GM18526 (cell line): Measurements from ENCODE around the gene CARD11.

Experiments
- POLR2A ChIP-seq: IDR thresholded peaks from 3 replicates; pipeline ENCODE4 v1.6.1; 2011; ENCODE audit not compliant: insufficient read length; ENCODE audit errors: extremely low read depth

The CARD11 gene

DNA sequence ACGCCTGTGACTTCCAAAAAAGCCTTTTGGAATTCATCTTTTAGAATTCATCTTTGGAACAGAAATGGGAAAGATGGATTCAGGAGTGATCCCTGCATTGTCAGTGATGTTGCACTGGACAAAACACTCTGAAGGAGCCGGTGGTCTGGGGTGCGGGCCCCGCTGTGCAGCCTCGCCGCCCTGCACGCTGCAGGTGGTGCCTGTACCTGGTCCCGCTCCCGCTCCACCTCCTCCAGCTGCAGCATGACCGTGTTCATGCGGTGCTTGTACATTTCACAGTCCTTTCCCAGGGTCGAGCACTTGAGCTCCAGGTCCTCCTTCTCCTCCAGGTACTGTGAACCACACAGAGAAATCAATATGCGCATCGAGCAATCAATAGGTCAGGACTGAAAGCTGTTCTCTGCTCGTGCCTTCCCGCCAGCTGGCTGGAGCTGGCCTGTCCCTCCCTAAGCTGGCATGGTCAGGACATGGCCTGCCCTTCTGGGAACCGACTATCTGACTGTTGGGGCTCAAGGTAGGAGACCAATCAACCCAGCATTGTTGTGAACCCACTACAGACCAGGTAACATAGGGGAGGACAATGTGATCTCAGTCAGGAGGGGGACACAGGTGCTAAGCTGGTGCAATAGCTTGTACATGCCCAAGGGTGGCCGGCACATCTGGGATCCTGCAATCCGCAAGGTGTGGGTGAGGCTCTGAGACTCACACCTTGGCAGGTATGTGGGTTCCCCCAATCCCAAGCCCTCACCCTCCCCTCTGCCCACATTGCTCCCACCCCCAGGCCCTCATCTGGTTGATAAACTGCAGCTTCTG, 105.8 kb downstream of the CARD11 start:
- no peak for TF ChIP-seq POLR2A

- TF ChIP-seq POLR2A, result no peak
Measured at GRCh38 chr7:2936891-2937580, 106.6 kb downstream of the CARD11 start.

DNA sequence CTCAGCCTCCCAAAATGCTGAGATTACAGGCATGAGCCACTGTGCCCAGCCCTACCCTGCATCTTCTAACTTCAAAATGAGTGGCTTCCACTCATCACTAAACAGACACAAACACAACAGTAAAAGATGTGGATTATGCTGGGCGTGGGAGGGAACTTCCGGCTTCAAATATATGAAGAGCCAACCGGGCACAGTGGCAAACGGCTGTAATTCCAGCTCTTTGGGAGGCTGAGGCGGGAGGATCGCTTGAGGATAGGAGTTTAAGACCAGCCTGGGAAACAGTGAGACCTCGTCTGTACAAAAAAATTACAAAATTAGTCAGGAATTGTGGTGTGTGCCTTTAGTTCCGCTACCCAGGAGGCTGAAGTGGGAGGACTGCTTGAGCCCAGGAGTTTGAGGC, 107.4 kb downstream of the CARD11 start:
- no peak for TF ChIP-seq POLR2A

GRCh38 chr7:2934984-2935740, 108.5 kb downstream of the CARD11 start:
- TF ChIP-seq POLR2A, result no peak

GRCh38 chr7:2934211-2934731, 109.4 kb downstream of the CARD11 start:
- TF ChIP-seq POLR2A, result no peak

DNA sequence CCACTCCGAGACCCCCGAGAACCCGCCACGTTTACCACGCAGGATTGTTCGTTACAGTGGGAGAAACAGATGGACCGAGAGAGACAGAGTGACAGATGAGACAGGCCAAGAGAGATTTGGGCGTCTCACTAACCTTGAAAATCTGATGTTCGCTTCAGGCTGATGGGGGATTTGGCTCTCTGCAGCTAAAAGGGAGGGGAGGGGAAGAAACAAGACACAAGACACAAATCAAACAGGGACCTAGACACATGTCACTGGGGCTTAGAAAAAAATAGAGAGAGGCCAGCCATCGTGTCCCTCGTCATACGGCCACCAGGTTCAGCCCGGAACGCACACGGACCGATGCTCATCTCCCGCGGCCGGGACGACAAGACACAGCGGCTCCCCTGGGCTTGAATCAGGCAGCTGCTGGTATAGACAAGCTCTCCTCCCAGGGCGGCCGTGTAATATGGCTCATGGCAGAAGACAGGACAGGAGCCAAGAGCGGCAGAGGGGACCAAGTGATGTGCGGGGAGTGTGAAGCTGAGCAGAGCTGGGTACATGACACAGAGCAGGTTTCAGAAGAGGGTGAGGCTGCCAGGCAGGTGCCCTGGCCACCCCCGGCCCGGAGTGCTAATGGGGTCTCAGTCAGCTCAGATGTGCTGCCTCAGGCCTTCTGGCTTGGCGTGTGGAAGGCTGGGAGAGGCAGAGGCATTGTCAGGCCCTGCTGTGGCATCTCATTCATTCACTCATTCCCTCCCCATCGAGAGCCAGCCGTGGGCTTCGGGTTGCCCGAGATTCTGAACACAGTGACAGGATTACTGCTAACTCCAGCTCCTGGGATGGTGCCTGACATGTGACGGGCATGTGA, 111.0 kb downstream of the CARD11 start:
- no peak for TF ChIP-seq POLR2A

GRCh38 chr7:2931034-2931415, 112.6 kb downstream of the CARD11 start:
- no peak for TF ChIP-seq POLR2A

DNA sequence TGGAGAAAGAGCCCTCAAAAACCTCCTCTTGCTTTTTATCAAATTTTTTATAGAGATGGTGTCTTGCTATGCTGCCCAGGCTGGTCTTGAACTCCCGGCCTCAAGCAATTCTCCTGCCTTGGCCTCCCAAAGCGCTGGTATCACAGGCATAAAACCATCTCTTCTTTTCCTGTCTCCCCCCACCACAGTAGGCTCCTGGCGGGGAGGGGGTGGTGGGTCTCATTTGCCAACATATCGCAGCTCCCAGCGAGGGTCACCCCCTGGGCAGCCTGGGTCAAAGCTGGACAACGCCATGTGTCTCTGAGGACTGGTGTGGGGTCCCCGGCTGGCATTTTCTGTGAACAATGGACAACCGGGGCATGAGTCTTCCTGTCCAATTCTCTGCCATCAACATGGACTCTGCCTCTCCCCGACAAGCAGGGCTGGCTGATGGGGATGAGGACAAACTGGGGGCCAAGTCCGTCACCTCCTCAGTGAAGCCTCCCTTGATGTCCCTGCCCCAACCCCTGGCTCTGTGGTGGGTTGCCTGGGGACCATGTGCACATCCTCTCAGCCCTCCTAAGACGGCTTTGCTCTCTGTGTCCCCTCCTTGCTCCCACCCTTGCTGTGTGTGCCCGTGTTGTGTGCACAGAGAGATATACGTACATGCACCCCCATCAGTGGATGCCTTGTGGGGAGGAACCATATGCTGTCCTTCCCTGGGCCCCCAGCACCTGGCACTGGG, 113.2 kb downstream of the CARD11 start:
- no peak for TF ChIP-seq POLR2A

DNA sequence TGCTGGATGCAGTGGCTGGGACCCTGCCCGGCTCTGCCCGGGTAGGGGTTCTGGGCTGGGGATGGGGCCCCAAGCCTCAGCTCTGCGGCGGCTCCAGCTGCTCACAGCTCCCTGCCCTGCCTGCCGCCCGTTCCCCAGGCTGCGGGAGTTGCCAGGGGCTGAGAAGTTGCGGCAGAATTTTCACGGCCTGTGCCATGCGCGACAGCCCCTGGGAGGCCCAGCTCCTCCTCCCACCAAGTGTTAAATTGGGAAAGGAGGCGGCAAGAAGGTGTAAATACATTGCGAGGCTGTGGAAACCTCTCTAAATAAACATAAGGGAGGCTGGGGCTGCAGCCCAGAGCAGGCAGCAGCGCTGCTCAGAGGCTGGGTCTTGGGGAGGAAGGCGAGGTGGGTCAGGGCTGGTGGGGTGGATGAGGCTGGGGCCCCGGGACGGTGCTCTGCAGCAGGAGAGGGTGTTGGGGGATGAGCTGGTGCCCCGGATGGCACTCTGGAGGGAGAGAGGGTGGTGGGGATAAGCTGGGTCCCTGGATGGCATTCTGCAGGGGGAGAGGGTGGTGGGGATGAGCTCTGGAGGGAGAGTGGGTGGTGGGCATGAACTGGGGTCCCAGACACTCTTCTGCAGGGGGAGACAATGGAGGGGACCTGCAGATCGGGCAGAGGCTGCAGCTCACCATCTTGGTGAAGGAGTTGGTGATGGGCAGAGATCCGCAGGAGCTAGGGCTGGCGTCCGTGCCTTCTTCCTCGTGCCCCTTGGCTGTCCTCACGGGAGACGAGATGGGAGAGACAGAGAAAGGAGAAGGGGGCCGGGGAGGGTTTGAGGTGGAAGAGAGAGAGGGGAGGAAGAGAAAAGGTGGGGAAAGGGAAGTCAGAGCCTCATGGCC, 114.1 kb downstream of the CARD11 start:
- no peak for TF ChIP-seq POLR2A

DNA sequence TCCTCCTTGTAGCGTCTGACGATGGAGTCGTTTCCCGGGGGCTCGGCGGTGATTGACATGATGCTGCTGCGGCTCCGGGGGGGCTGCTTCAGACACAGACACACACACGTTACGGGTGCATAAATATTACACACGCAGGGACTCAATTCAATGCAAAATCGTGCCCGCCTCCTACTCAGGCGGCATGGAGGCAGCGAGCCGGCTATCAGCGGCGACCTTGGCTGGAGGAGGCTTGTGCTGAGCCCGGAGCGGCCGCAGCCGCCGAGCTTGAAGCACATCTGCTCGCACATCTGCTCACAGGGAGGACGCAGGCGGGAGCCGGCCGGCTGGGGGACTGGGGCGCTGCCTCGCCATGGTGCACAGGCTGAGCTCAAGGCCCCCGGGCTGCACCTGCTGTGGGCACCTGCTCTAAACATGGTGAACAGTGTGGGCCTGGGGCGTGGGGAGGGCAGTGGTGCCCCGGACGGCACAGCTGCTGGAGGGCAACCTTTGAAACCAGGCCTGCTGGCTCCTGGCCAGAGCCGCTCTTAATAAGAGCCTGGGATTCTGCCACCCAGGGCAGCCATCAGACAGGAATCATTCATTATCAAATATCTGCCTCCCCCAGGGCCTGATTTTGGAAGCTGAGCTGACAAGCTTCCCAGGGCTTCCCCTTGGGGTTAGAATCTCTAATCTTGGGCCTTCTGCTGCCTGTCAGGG, 114.9 kb downstream of the CARD11 start:
- no peak for TF ChIP-seq POLR2A

DNA sequence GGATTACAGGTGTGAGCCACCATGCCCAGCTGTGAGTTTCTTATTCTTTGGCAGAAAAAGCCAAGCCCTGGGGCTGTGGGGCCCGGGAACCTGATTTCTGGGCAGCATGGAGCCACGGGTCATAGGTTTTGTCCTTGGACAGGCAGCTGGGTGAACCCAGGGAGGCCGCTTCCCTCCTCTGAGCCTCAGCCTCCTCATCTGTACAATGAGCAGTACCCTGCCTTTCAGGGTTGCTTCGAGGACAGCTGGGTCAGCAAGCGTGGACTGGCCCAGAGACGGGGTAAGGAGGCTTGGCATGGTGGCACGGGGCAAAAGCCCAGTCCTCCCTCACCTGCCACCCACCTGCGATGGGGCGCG, 115.4 kb downstream of the CARD11 start:
- TF ChIP-seq POLR2A, result no peak

DNA sequence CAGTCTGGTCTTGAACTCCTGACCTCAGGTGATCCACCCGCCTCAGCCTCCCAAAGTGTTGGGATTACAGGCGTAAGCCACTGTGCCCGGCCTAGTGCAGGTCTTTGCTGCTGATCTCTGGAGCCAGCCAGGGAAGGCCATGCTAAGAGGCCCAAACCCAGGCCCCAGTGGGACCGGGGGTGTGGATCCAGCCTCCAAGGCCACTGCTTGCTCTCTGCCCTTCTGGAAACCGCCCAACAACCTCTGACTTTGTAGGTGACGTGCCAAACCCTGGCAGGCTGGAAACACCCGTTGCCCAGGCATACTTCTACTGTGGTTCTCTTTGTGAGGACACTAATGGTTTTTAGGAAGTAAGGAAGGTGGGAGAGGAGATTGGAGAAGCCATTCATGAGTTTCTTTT, 116.1 kb downstream of the CARD11 start:
- no peak for TF ChIP-seq POLR2A
